ENCODE measurements around the gene ABTB1.
A peak's percentile ranks its signal among the peaks of the same experiment; 100 is the strongest.
"Not testable (repeated sequence)": the region's sequence is repeated elsewhere in the genome, so short reads cannot be mapped to it uniquely, and the experiment has no call there.

The ABTB1 gene

DNA sequence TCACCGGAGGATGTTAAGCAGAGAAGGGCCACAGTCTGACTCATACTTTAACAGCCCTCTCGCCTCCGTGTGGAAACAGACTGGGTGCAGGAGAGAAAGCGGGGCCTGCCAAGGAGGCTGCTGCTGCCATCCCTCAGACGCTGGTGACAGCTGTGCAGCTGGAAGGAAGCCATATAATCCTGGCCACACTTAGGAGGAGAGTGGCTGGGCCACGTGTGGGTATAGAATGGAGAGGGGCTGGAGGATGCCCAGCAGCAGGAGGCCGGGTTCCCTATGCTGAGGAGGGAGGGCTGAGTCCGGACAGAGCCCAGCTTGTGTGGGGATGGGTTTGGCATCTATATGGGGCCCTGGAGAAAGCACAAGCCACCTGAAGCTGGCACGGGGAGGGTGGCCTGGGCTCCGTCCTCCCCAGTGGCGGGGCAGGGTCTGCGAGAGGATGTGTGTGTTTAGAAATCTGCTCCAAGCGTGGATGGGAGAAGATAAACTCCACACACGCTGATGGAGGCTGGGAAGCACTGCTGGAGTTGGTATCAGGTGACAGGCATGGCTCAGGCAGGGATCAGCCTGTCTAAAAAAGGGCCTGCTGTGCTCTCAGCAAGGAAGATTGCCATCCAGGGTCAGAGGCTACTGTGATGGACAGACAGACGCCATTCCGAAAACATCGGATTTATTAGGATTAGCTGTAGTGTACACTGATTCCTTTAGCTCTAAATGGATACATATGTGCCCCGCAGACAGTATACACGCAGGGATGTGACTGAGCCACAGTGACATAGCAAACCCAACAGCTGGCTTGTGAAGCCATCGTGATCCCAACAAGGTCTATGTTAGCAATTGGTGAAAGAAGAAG is 15.9 kb downstream of the ABTB1 start:
- DNase-seq: peak; percentile 59

GRCh38 chr3:127689266-127689860 is 16.6 kb downstream of the ABTB1 start:
- DNase-seq: no peak

DNA sequence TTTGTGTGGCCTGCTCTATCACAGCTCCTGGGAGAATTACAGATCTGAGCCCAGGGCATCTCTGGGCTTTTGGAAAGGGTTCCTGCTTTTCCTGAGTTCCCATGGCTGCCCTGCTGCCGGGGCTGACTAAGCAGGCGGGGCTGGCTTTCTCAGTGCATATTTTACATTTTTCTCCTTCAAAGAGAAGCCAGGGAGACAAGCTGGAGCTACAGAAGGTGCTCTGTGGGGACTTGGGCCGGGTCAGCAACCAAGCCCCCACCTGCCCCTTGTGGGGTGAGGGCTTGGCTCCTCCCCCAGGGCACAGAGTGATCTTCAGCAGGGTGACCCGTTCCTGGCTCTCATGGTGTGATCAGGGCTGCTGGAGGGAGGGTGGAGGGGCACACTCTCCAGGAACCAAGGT is 17.4 kb downstream of the ABTB1 start:
- DNase-seq: no peak

GRCh38 chr3:127690823-127691452 is 18.2 kb downstream of the ABTB1 start:
- DNase-seq: no peak

DNA sequence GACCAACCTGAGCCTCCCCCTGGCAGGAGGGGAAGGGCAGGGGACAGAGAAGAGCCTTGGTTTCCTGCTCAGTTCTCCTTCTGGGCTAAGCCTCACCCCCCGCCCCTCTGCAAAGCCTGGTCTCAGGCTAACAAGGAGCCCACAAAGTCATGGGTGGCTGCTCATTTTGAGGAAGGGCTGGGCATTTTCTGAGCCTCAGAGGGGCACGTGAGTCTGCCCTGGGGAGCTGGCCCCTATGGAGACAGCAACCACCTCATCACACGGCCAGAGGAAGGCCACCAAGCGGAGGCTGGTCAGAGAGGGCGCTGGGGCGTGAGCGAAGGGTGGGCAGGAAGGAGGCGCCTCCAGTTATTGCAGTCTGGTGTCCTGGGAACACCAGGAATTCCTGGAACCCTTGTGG is 18.7 kb downstream of the ABTB1 start:
- DNase-seq: no peak

- DNase-seq: no peak
Observed at GRCh38 chr3:127691974-127692373, 19.2 kb downstream of the ABTB1 start.

GRCh38 chr3:127692501-127693335 is 20.0 kb downstream of the ABTB1 start:
- DNase-seq: no peak

DNA sequence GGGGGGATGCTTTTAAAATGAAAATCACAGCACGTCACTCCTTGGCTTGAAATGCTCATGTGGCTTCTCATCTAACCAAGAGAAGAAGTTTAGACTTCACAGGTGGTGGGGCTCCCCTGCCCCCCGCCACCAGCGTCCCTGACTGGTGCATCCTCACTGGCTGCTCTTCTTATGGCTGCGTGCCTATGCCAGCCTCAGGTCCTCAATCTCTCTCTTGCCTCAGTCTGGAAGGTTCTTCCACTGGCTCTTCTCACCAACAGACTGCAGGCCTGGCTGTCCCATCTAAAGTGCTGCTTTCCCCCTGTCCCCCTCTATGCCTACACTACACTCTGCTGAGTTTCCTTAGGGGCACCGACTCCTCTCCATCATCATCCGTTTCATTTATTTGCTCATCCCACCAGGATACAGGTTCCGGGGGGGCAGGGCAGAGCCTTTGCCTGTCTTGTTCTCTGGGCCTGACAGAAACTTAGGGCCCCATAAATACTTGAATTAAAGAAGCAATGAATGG is 20.6 kb downstream of the ABTB1 start:
- no peak for DNase-seq

GRCh38 chr3:127694467-127695215 is 21.9 kb downstream of the ABTB1 start:
- peak; percentile 70 for DNase-seq

GRCh38 chr3:127697551-127698240 is 24.9 kb downstream of the ABTB1 start:
- peak; percentile 96 for DNase-seq

DNA sequence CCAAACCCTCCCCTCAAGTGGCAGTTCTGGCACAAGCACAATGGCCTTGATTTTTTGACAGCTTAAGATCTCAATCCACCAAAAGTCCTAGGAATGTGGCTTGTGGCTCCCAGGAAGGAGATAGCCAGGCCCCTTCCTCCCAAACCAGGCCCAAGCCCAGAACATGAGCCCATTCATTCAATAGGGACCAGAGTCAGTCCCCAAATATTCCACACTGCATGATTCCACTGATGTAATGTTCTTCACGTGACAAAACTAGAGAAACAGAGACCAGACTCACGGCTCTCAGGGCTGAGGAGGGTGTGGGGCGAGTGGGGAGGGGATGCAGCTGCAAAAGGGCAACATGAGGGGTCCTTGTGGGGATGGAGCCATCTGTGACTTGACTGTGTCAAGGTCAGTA is 25.5 kb downstream of the ABTB1 start:
- no peak for DNase-seq

GRCh38 chr3:127698691-127699415 is 26.1 kb downstream of the ABTB1 start:
- DNase-seq: no peak

DNA sequence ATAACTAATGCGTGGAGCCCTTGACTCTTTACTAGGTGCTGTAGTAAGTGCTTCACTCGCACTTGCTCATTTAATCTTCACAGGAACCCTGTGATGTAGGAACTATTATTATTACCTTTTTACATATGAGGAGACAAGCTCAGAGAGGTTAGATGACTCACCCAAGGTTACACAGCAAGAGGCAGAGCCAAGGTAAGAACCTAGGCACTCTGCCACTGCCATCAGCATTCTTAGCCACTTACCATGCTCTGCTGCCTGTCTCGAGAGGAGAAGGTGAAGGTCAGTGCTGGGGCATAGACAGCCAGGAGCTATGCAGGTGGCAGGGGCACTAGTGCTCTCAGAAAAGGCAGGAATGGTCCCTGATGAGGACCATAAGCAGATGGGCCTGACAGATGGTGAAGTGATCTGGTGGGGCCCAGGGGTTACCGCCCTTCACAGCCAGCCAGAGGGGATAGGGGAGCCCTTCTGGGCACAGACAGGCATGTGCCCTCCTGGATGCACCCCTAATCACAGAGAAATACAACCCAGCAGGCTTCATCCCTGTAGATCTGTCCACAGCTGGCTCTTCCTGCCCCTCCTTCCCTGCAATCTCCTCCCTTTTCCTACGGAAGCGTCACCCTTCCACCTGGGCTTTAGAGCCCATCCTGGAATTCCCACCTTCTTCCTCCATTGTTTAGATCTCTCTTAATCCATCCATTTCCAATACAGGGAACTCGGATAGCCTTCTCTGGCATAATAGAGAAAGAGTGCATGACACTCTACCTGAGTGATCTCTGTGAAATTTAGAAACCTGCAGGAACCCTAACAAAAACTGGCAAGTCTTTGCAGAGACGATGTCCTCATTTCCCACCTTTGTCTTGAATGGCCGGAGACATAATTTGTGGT is 26.9 kb downstream of the ABTB1 start:
- DNase-seq: peak; percentile 54

GRCh38 chr3:127700406-127700805 is 27.7 kb downstream of the ABTB1 start:
- no peak for DNase-seq

- DNase-seq: no peak
Observed at GRCh38 chr3:127701280-127701911, 28.6 kb downstream of the ABTB1 start.

GRCh38 chr3:127702151-127702578 is 29.4 kb downstream of the ABTB1 start:
- no peak for DNase-seq

- DNase-seq: not testable (repeated sequence)
Observed at GRCh38 chr3:127704840-127705239, 32.1 kb downstream of the ABTB1 start.

- DNase-seq: no peak
Observed at GRCh38 chr3:127706312-127706711, 33.6 kb downstream of the ABTB1 start.

DNA sequence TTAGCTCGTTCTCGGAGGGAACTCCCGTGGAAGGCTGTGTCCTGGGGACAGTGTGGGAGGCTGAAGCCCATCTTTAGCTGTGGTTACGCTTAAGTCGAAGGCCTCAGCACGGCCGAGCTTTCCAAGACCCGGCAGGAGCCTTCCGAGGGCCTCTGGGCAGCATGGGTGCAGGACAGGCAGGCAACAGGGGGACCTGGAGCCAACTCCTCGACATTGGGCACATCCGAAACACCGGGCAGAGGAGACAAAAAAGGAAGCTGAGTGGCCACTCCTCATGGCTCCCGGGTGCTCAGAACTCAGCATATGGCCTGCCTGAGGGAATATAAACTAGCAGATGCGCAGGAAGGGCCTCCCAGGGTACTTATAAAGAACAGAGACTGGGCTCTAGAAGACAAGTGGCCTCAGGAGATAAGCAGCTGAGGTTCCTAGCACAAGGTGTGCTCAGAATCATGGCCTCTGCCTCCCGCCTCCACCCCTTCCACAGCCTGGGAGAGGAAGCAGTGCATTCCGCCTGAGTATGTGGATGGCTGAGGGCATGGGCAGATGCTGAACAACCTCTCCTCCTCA is 34.1 kb downstream of the ABTB1 start:
- no peak for DNase-seq

All from NCI-H1092 treated with DMSO at 0.1 percent for 48 hours (cell line).